ENCODE results near the gene CD300LG. TPM values are rescaled to one million over a fixed set of nuclear protein-coding genes. Genes with fewer than 3 reads are reported as not detected.

Gene CD300LG
- polyA plus RNA-seq, 4 donors: 0.30 to 2.0 (median 0.81) TPM; not detected in 1

DNA sequence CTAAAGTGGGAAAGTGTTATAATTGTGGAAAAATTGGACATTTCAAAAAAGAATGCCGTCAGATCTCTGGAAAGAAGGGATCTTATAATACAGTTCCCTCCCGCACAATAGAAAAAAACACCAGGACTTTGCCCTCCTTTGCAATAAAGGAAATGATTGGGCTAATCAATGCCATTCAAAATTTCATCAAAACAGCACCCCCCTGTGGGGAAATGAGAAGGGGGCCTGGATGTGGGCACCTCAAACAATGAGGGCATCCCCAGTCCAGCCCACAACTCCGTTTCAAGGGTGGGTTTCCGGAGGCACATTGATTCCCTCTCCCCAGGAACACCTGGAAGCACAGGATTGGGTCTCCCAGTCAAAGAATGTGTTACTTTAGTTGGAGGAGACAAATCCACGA is 26.1 kb downstream of the CD300LG start:
- H3K27ac ChIP-seq (ENCODE audit: low read depth in 1 of 3, low read length in 2 of 3): peak overlapping the region in 2 of 3 donors; percentile 71 to 81
- peaks cover 0 to 5% of the 10 kb centered on the region in 2 donors for H3K9me3 ChIP-seq (ENCODE audit: control insufficient read depth in 2 of 2, insufficient read depth in 1 of 2, low read depth in 1 of 2, low read length in 1 of 2)
- DNase-seq (peak; percentile 48 to 71), FAIRE-seq (no peak)
- 25 to 51% (median 33%) methylated on average over 5 of the region's 5 CpGs for WGBS, 3 donors
- peaks cover 0 to 5% (median 0%) of the 10 kb centered on the region in 3 donors for H3K27me3 ChIP-seq (ENCODE audit: control insufficient read depth in 3 of 3, insufficient read depth in 3 of 3, low read length in 3 of 3)
- peaks cover 0 to 11% (median 0%) of the 10 kb centered on the region in 3 donors for H3K36me3 ChIP-seq (ENCODE audit: control insufficient read depth in 3 of 3, insufficient read depth in 2 of 3, low read depth in 1 of 3, low read length in 3 of 3)
- H3K4me1 ChIP-seq (ENCODE audit: control insufficient read depth in 3 of 3, insufficient read depth in 2 of 3, low read depth in 1 of 3, low read length in 2 of 3): peaks cover 0 to 62% (median 8%) of the 10 kb centered on the region in 3 donors
- H3K4me3 ChIP-seq (ENCODE audit: low read depth in 1 of 3, low read length in 3 of 3): peak overlapping the region in 1 of 3 donors; percentile 5

DNA sequence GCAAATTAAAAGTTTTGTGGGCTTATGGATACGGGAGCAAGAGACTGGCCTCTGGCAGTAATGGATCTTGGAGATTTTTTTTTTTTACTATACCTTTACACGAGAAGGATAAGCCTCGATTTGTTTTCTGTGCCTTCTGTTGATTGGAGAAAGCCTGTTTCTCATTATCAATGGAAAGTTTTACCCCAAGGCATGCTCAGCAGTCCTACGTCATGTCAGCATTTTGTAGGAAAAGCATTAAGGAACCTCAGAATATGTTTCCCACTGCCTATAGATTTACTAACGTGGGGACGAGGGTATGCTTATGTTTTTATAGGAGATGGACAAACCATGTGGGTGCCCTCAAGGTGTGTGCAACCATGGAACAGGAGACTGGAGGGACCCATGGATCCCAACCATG is 26.8 kb downstream of the CD300LG start:
- no peak for DNase-seq
- peaks cover 0 to 68% (median 8%) of the 10 kb centered on the region in 3 donors for H3K4me1 ChIP-seq (ENCODE audit: control insufficient read depth in 3 of 3, insufficient read depth in 2 of 3, low read depth in 1 of 3, low read length in 2 of 3)
- H3K27me3 ChIP-seq (ENCODE audit: control insufficient read depth in 3 of 3, insufficient read depth in 3 of 3, low read length in 3 of 3): no peaks in the 10 kb centered on the region
- H3K36me3 ChIP-seq (ENCODE audit: control insufficient read depth in 3 of 3, insufficient read depth in 2 of 3, low read depth in 1 of 3, low read length in 3 of 3): peaks cover 0 to 11% (median 0%) of the 10 kb centered on the region in 3 donors
- no peaks in the 10 kb centered on the region for H3K9me3 ChIP-seq (ENCODE audit: control insufficient read depth in 2 of 2, insufficient read depth in 1 of 2, low read depth in 1 of 2, low read length in 1 of 2)
- H3K4me3 ChIP-seq (ENCODE audit: low read depth in 1 of 3, low read length in 3 of 3): no peak overlapping the region
- FAIRE-seq: no peak
- WGBS, 3 donors: 39 to 64% (median 47%) methylated on average over 6 of the region's 6 CpGs
- peak overlapping the region; percentile 55 to 81 (median 71) for H3K27ac ChIP-seq (ENCODE audit: low read depth in 1 of 3, low read length in 2 of 3)

DNA sequence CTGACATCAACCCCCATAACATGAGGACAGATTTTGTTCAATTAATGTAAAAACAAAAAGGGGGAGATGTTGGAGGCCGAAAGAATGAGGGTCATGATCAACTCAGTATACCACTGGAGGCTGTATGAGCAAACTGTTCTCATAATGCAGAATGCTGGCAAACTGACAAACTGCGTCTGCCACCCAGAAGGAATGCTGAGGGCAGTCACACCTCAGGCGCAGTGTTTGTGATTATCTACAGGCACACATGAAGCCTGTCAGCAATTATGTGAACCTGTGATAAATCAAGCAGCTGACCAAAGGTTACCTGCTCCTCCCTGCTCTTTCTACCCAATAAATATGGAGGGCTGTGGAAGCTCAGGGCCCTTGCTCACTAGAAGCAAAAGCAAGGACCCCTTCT is 27.3 kb downstream of the CD300LG start:
- no peaks in the 10 kb centered on the region for H3K27me3 ChIP-seq (ENCODE audit: control insufficient read depth in 3 of 3, insufficient read depth in 3 of 3, low read length in 3 of 3)
- FAIRE-seq: no peak
- H3K9me3 ChIP-seq (ENCODE audit: control insufficient read depth in 2 of 2, insufficient read depth in 1 of 2, low read depth in 1 of 2, low read length in 1 of 2): no peaks in the 10 kb centered on the region
- H3K36me3 ChIP-seq (ENCODE audit: control insufficient read depth in 3 of 3, insufficient read depth in 2 of 3, low read depth in 1 of 3, low read length in 3 of 3): peaks cover 0 to 11% (median 0%) of the 10 kb centered on the region in 3 donors
- DNase-seq: peak; percentile 87 to 96
- H3K4me1 ChIP-seq (ENCODE audit: control insufficient read depth in 3 of 3, insufficient read depth in 2 of 3, low read depth in 1 of 3, low read length in 2 of 3): peaks cover 0 to 73% (median 8%) of the 10 kb centered on the region in 3 donors
- no peak overlapping the region for H3K4me3 ChIP-seq (ENCODE audit: low read depth in 1 of 3, low read length in 3 of 3)
- H3K27ac ChIP-seq (ENCODE audit: low read depth in 1 of 3, low read length in 2 of 3): peak overlapping the region; percentile 55 to 81 (median 71)
- 14 to 59% (median 29%) methylated on average over 3 of the region's 3 CpGs for WGBS, 3 donors

DNA sequence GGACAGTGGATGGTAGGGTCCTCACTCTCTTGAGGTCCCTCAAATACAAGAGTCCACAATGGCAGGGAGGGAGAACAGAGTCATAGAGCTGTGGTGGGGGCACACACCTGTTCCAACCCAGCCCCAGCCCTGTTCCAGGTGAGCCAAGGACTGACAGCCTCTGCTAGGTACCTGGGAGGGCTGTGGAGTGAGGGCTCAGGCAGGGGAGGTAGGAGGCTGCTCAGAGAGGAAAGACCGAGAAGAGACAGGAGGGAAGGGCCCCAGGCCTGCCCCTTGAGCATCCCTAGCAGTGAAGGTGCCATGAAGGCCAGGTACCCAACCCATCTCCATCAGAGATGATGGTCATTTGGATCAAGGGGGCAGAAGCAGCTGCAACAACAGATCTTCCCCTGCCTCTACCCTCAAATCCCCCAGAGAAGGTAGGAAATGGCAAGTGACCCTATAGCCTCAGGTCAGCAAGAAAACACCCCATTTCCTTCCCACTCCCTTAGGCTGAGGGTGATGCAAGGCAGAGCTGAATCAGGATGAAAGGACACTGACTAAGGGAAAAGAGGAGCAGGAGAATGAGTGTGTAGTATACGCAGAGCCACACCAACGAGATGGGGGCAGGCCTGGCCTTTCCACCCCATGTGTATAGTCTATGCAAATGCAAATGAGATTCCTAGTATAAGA is 28.6 kb downstream of the CD300LG start:
- Histone ChIP-seq H3K9me3 (ENCODE audit: control insufficient read depth in 2 of 2, insufficient read depth in 1 of 2, low read depth in 1 of 2, low read length in 1 of 2) (no peaks in the 10 kb centered on the region), H3K27ac (ENCODE audit: low read depth in 1 of 3, low read length in 2 of 3) (no peak overlapping the region), H3K27me3 (ENCODE audit: control insufficient read depth in 3 of 3, insufficient read depth in 3 of 3, low read length in 3 of 3) (no peaks in the 10 kb centered on the region), H3K4me1 (ENCODE audit: control insufficient read depth in 3 of 3, insufficient read depth in 2 of 3, low read depth in 1 of 3, low read length in 2 of 3) (peaks cover 0 to 80% (median 8%) of the 10 kb centered on the region in 3 donors), H3K36me3 (ENCODE audit: control insufficient read depth in 3 of 3, insufficient read depth in 2 of 3, low read depth in 1 of 3, low read length in 3 of 3) (peaks cover 0 to 11% (median 0%) of the 10 kb centered on the region in 3 donors), H3K4me3 (ENCODE audit: low read depth in 1 of 3, low read length in 3 of 3) (no peak overlapping the region)
- FAIRE-seq: no peak
- no peak for DNase-seq
- WGBS, 3 donors: 80 to 91% (median 89%) methylated on average over 3 of the region's 3 CpGs

DNA sequence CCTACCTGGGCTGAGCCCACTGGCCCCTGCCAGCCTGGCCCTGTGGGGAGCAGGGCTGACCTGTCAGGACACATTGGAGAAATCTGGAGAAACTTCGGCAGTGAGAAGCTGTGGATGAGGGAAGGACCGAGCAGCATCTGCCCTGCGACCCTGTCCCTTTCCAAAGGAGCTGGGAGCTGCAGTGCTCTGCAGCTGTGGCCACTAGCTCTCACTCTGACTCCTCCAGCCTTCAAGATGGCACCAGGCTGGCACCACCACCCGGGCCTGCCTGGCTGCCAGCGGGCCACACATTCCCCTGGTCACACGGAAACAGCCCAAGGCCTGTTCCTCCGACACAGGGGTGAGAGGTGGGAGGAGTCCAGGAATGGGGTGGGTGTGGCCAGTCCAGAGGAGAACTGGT is 30.1 kb downstream of the CD300LG start:
- Histone ChIP-seq H3K4me1 (ENCODE audit: control insufficient read depth in 3 of 3, insufficient read depth in 2 of 3, low read depth in 1 of 3, low read length in 2 of 3) (peaks cover 0 to 75% (median 8%) of the 10 kb centered on the region in 3 donors), H3K36me3 (ENCODE audit: control insufficient read depth in 3 of 3, insufficient read depth in 2 of 3, low read depth in 1 of 3, low read length in 3 of 3) (peaks cover 0 to 19% (median 0%) of the 10 kb centered on the region in 3 donors)
- FAIRE-seq: no peak

DNA sequence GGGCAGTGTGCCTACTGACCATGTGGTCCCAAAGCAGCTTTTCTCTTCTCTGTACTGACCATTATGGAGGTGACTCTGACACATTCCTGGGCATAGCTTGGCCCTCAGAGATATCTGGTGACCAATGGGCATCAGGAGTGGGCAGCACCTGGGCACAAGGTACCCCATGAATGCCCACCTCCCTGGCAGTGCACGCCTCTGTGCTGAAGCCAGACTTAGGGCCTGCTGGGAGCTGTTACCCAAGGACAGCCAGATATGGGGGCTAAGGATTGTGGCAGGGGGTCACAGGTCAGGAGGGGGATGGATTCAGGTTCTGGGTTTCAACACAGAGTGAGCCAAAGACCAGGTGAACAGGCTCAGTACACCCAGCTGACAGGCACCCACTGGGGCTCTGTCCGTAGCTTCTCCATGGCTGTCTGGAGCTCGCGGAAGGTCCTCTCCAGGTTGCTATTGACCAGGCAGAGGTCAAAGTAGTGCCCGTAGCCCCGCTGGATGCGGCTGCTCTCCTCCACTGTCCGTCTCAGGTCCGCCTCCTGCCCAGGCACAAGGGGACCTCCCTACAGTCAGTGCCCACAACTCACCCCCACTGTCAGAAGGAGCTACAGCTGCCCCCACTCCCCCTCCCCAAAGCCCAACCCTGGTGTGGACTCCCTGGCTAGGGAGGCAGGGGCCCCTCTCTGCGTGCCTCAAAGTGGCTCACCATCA is 30.6 kb downstream of the CD300LG start:
- no peak for FAIRE-seq
- H3K27ac ChIP-seq (ENCODE audit: low read depth in 1 of 3, low read length in 2 of 3): no peak overlapping the region
- H3K4me1 ChIP-seq (ENCODE audit: control insufficient read depth in 3 of 3, insufficient read depth in 2 of 3, low read depth in 1 of 3, low read length in 2 of 3): peaks cover 0 to 69% (median 8%) of the 10 kb centered on the region in 3 donors

More for the DNA sequence above, 30.1 kb downstream of the CD300LG start:
- no peak for DNase-seq
- Histone ChIP-seq H3K27ac (ENCODE audit: low read depth in 1 of 3, low read length in 2 of 3) (no peak overlapping the region), H3K27me3 (ENCODE audit: control insufficient read depth in 3 of 3, insufficient read depth in 3 of 3, low read length in 3 of 3) (no peaks in the 10 kb centered on the region), H3K4me3 (ENCODE audit: low read depth in 1 of 3, low read length in 3 of 3) (no peak overlapping the region), H3K9me3 (ENCODE audit: control insufficient read depth in 2 of 2, insufficient read depth in 1 of 2, low read depth in 1 of 2, low read length in 1 of 2) (no peaks in the 10 kb centered on the region)
- WGBS, 3 donors: 77 to 89% (median 85%) methylated on average over 7 of the region's 7 CpGs

DNA sequence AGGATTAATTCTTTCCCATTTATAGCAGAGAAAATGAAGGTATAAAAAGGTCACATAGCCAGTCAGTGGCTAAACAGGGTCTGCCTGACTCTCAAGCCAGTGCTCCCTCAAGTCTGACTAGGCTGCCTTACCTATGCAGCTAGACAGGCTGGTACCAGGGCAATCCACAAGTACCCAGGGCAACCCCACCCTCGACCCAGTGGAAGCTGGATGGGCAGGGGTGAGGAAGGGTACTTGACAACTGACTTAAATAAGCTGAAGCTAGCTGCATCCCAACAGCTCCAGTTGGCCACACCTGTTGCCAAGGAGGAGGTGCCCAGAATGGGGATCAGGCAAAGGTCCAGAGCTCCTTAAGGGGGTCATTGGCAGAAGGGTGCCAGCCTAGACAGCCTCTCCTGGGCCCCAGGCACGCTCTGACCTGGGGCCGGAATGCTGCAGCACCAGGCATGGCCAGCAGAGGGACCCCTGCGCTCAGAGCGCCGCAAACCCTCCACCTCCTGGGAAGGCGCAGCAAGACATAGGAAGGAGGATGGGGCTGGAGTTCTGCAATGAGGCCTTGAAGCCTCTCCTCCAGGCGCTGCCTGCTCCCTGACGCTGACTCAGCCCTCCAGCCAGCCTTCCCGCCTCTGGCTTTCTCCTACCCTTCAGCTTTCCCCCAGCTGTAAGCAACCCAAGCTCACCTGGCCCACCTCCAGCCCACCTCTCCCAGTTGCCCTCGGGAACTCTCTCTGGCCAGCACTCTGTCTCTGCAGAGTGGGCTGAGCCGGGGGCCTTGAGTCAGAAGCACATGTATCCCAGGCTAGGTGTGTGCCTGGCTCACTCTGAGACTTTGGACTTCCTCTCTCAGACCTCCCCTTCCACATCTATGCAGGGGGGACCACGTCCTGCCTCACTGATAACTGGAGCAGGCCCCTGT is 31.5 kb downstream of the CD300LG start:
- peak; percentile 76 to 92 for DNase-seq
- H3K4me1 ChIP-seq (ENCODE audit: control insufficient read depth in 3 of 3, insufficient read depth in 2 of 3, low read depth in 1 of 3, low read length in 2 of 3): peaks cover 0 to 60% (median 8%) of the 10 kb centered on the region in 3 donors
- FAIRE-seq: no peak
- H3K36me3 ChIP-seq (ENCODE audit: control insufficient read depth in 3 of 3, insufficient read depth in 2 of 3, low read depth in 1 of 3, low read length in 3 of 3): peaks cover 0 to 20% (median 0%) of the 10 kb centered on the region in 3 donors
- WGBS, 3 donors: 11 to 20% (median 17%) methylated on average over 11 to 13 of the region's 13 CpGs
- no peak overlapping the region for H3K4me3 ChIP-seq (ENCODE audit: low read depth in 1 of 3, low read length in 3 of 3)
- H3K9me3 ChIP-seq (ENCODE audit: control insufficient read depth in 2 of 2, insufficient read depth in 1 of 2, low read depth in 1 of 2, low read length in 1 of 2): no peaks in the 10 kb centered on the region
- H3K27me3 ChIP-seq (ENCODE audit: control insufficient read depth in 3 of 3, insufficient read depth in 3 of 3, low read length in 3 of 3): no peaks in the 10 kb centered on the region
- peak overlapping the region in 1 of 3 donors; percentile 43 for H3K27ac ChIP-seq (ENCODE audit: low read depth in 1 of 3, low read length in 2 of 3)

More for the DNA sequence above, 30.6 kb downstream of the CD300LG start:
- Histone ChIP-seq H3K9me3 (ENCODE audit: control insufficient read depth in 2 of 2, insufficient read depth in 1 of 2, low read depth in 1 of 2, low read length in 1 of 2) (no peaks in the 10 kb centered on the region), H3K36me3 (ENCODE audit: control insufficient read depth in 3 of 3, insufficient read depth in 2 of 3, low read depth in 1 of 3, low read length in 3 of 3) (peaks cover 0 to 20% (median 0%) of the 10 kb centered on the region in 3 donors), H3K27me3 (ENCODE audit: control insufficient read depth in 3 of 3, insufficient read depth in 3 of 3, low read length in 3 of 3) (no peaks in the 10 kb centered on the region), H3K4me3 (ENCODE audit: low read depth in 1 of 3, low read length in 3 of 3) (no peak overlapping the region)
- no peak for DNase-seq
- WGBS, 3 donors: 94 to 96% (median 95%) methylated on average over 10 of the region's 10 CpGs

Data from small intestine (tissue), 7 donors.